Lung (tissue), 12 donors: ENCODE measurements around the gene GLCE. TPM values are rescaled to one million over a fixed set of nuclear protein-coding genes. Genes with fewer than 3 reads are reported as not detected.
A peak's percentile ranks its signal among the peaks of the same experiment; 100 is the strongest.

Source experiments
- ATAC-seq: fragments of 200-7000 bp; cut with Tn5 transposase; one replicate; pipeline ENCODE4 v1.9.1; 2020; ENCODE audit warnings: moderate number of reproducible peaks; ENCODE audit not compliant: insufficient read depth, low FRiP score
- DNase-seq, 3 donors: peaks; one replicate each; pipeline ENCODE4 v3.0.0-alpha.2; 2013 to 2017
- H3K27ac ChIP-seq, 2 donors: one replicate each; pipeline ENCODE4 v1.5.1; 2013; ENCODE audit warnings: mild to moderate bottlenecking in 2 of 2, moderate library complexity in 2 of 2, control low read depth in 1 of 2, inconsistent platforms in 1 of 2, low read depth in 1 of 2, low read length in 1 of 2
- H3K27me3 ChIP-seq, 3 donors: one replicate each; pipeline ENCODE4 v1.5.1; 2013; ENCODE audit warnings: low read length in 2 of 3; ENCODE audit not compliant: control insufficient read depth in 3 of 3, insufficient read depth in 3 of 3
- H3K36me3 ChIP-seq, 4 donors: one replicate each; pipeline ENCODE4 v1.5.1; 2013; ENCODE audit warnings: low read length in 4 of 4, mild to moderate bottlenecking in 1 of 4, moderate library complexity in 1 of 4; ENCODE audit not compliant: control insufficient read depth in 4 of 4, insufficient read depth in 4 of 4
- H3K4me1 ChIP-seq, 5 donors: one replicate each; pipeline ENCODE4 v1.5.1; 2013; ENCODE audit warnings: low read length in 5 of 5, mild to moderate bottlenecking in 2 of 5, moderate library complexity in 1 of 5; ENCODE audit not compliant: control insufficient read depth in 5 of 5, insufficient read depth in 5 of 5
- H3K4me3 ChIP-seq: one replicate; pipeline ENCODE4 v1.5.1; 2013; ENCODE audit warnings: mild to moderate bottlenecking, control low read depth, moderate library complexity
- H3K9ac ChIP-seq, 2 donors: one replicate each; pipeline ENCODE4 v1.5.1; 2013; ENCODE audit warnings: low read length in 2 of 2, control low read depth in 1 of 2; ENCODE audit not compliant: insufficient read depth in 1 of 2
- H3K9me3 ChIP-seq, 4 donors: one replicate each; pipeline ENCODE4 v1.5.1; 2013; ENCODE audit warnings: low read length in 3 of 4, mild to moderate bottlenecking in 1 of 4, moderate library complexity in 1 of 4; ENCODE audit not compliant: control insufficient read depth in 4 of 4, insufficient read depth in 3 of 4
- WGBS, 2 donors: extraction: QIAGEN DNeasy Blood & Tissue Kit; methylation state at CpG; one replicate each; pipeline ENCODE4 v1.1.7; 2013; 5-methylcytosine and 5-hydroxymethylcytosine counted together
- polyA plus RNA-seq, 2 donors: library from polyadenylated mRNA; stranded (reverse); fragments of 200-250 nt; gene quantifications; one replicate each; pipeline ENCODE4 v1.2.1, GENCODE V29; 2013
- total RNA-seq, 2 donors: library from RNA; depleted of rRNA in 1 of 2; stranded (reverse); fragments of >200 nt in 1 of 2; gene quantifications; one replicate each; pipeline ENCODE4 v1.2.1, GENCODE V29; 2014 to 2021
- TF ChIP-seq, protein P1 (sequence below): IDR thresholded peaks from 2 replicates; pipeline ENCODE4 v1.5.1; 2012; ENCODE audit warnings: mild to moderate bottlenecking; ENCODE audit errors: control extremely low read depth, extremely low read depth
- donor health status: control.
- donor health status: control.
- donor health status: Bipolar disorder and iron deficiency.
- donor health status: healthy.
- donor health status: DM: yes; HTN: yes; CAD: no.

GLCE gene
- total and polyA plus RNA-seq, 4 donors: 13.5 to 76.7 (median 17.9) TPM

DNA sequence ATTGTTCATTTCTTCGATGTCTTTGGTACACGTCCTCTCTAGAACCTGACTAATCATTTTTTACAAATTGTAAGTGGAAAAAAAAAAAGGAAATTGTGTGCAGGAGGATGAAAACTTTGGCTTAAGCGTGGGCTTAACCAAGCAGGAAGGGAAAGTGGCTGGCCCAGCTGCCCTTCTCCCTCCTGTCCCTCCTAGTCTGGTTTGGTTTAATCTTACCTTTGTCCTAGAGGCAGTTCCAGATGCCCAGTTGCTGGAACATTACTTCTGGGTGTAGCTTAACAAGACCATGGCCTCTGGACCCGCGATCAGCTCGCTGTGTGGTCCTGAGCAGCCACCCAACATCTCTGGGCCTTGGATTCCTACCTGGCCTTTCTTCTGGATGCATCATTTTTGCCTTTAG is 153.7 kb downstream of the GLCE start:
- no peaks in the 10 kb centered on the region for H3K27me3 ChIP-seq
- no peak for ATAC-seq
- no peak overlapping the region for H3K4me3 ChIP-seq
- H3K9me3 ChIP-seq: no peaks in the 10 kb centered on the region
- H3K4me1 ChIP-seq: peaks cover 0 to 16% (median 0%) of the 10 kb centered on the region in 5 donors
- DNase-seq: no peak
- no peaks in the 10 kb centered on the region for H3K36me3 ChIP-seq
- TF ChIP-seq, protein P1, sequence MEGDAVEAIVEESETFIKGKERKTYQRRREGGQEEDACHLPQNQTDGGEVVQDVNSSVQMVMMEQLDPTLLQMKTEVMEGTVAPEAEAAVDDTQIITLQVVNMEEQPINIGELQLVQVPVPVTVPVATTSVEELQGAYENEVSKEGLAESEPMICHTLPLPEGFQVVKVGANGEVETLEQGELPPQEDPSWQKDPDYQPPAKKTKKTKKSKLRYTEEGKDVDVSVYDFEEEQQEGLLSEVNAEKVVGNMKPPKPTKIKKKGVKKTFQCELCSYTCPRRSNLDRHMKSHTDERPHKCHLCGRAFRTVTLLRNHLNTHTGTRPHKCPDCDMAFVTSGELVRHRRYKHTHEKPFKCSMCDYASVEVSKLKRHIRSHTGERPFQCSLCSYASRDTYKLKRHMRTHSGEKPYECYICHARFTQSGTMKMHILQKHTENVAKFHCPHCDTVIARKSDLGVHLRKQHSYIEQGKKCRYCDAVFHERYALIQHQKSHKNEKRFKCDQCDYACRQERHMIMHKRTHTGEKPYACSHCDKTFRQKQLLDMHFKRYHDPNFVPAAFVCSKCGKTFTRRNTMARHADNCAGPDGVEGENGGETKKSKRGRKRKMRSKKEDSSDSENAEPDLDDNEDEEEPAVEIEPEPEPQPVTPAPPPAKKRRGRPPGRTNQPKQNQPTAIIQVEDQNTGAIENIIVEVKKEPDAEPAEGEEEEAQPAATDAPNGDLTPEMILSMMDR: no peak
- H3K27ac ChIP-seq: no peak overlapping the region
- 63 to 80% methylated on average over 6 of the region's 6 CpGs for WGBS, 2 donors
- H3K9ac ChIP-seq: no peak overlapping the region

DNA sequence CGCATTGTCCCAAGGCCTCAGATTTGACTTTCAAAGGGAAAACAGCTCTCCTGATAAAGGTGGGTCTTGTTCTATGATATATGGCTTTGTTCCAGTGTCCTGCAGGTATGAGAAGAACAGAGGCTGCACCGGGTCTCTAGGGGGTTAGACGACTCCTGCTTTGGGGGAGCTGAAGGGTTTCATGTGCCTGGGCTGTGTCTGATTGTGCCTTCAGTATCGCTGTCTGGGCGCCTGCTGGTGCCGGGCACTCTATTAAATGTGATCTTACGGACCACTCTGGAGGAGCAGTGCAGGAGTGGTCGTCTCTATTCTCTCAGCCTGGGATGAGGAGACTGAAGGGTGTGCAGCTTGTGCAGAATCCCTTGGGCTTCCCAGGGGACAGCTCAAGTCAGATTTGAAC is 154.3 kb downstream of the GLCE start:
- Histone ChIP-seq H3K9ac (no peak overlapping the region), H3K4me3 (no peak overlapping the region), H3K36me3 (no peaks in the 10 kb centered on the region), H3K27ac (no peak overlapping the region), H3K27me3 (no peaks in the 10 kb centered on the region), H3K9me3 (no peaks in the 10 kb centered on the region), H3K4me1 (peaks cover 0 to 22% (median 3%) of the 10 kb centered on the region in 5 donors)
- DNase-seq (no peak), ATAC-seq (no peak)
- WGBS, 2 donors: 92 to 95% methylated on average over 8 of the region's 8 CpGs
- TF ChIP-seq, protein P1: no peak

DNA sequence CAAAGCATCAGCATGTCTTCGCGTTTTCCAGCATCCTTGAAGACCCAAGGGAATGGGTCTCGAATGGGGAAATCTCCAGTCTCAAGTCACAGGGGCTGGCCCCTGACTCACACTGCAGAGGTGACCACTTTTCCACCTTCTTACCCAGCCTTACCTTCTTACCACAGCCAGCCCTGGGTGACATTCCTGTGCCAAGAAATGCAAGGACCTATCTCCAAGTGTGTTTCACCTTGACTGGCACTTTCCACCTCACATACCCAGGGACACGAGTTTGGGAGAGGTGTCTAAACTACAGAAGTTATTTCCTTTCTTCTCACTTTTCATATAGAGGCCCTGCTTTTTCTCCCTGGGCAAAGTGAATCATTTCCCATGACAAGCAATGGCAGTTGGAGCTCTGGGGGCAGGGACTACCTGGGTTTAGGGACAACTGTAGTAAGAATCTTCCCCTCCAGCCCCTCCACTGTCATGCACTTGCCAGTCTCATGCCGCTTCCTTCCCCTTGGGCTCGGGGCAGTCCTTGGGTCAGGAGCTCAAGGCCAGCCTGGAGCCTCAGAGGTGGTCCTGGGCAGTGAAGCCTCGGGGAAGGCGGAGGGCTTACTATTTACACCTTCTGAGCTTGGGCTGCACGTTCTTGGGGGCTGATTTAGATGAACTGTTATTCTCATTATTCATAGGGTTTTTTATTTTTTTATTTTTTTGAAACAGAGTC is 155.1 kb downstream of the GLCE start:
- Histone ChIP-seq H3K27me3 (no peaks in the 10 kb centered on the region), H3K27ac (no peak overlapping the region), H3K36me3 (no peaks in the 10 kb centered on the region), H3K4me3 (no peak overlapping the region), H3K9ac (no peak overlapping the region), H3K4me1 (peaks cover 0 to 30% (median 9%) of the 10 kb centered on the region in 5 donors), H3K9me3 (no peaks in the 10 kb centered on the region)
- TF ChIP-seq, protein P1: no peak
- ATAC-seq: no peak
- WGBS, 2 donors: 80 to 85% methylated on average over 9 of the region's 9 CpGs
- no peak for DNase-seq

DNA sequence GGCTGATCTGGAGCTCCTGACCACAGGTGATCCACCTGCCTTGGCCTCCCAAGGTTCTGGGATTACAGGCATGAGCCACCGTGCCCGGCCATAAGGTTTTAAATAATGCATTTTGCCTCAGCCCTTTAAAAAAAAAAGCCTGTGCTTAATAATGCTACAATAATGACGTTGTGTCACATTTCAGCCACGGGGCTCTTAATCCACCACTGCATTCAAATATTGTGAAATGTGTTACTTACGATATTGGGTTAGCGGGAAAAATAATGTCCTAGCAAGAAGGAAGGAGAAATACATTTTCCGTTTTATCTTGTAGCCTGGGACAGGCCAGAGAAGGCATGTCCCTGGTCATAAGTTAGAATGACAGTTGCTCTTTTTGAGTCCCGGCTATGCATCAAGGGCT is 155.9 kb downstream of the GLCE start:
- peak in 2 of 3 donors; percentile 48 to 73 for DNase-seq
- Histone ChIP-seq H3K36me3 (no peaks in the 10 kb centered on the region), H3K4me1 (peaks cover 0 to 33% (median 10%) of the 10 kb centered on the region in 5 donors), H3K27ac (no peak overlapping the region), H3K27me3 (no peaks in the 10 kb centered on the region), H3K4me3 (no peak overlapping the region), H3K9ac (no peak overlapping the region), H3K9me3 (no peaks in the 10 kb centered on the region)
- TF ChIP-seq, protein P1: no peak
- ATAC-seq: no peak
- 45 to 77% methylated on average over 8 of the region's 8 CpGs for WGBS, 2 donors
